T-helper 17 cell (primary cell): ENCODE data around the gene L3MBTL1. TPM values are rescaled to one million over a fixed set of nuclear protein-coding genes. Genes with fewer than 3 reads are reported as not detected.
"Not testable (repeated sequence)": the region's sequence is repeated elsewhere in the genome, so short reads cannot be mapped to it uniquely, and the experiment has no call there.

Experiments
- ATAC-seq: fragments of 150-1000 bp; cut with Tn5 transposase; 2 replicates; pipeline ENCODE4 v1.10.0; 2021; ENCODE audit warnings: mild to moderate bottlenecking, moderate library complexity
- DNase-seq, 3 donors: peaks; one replicate each; pipeline versions ENCODE4 v3.0.0 to v3.0.0-alpha.2; 2020 to 2021
- H3K9me3 ChIP-seq: one replicate; pipeline ENCODE4 v1.7.0; 2013; ENCODE audit warnings: low read length, mild to moderate bottlenecking; ENCODE audit not compliant: control insufficient read depth, poor library complexity, severe bottlenecking
- H3K27ac Mint-ChIP-seq: one replicate; pipeline ENCODE4 v1.8.0; 2022; ENCODE audit warnings: mild to moderate bottlenecking, moderate library complexity, mixed read lengths
- H3K27me3 Mint-ChIP-seq: one replicate; pipeline ENCODE4 v1.8.0; 2022; ENCODE audit warnings: mixed read lengths
- H3K36me3 Mint-ChIP-seq: one replicate; pipeline ENCODE4 v1.8.0; 2022; ENCODE audit warnings: low read depth, mixed read lengths
- H3K4me1 Mint-ChIP-seq: one replicate; pipeline ENCODE4 v1.8.0; 2022; ENCODE audit warnings: mild to moderate bottlenecking, mixed read lengths
- H3K4me3 Mint-ChIP-seq: one replicate; pipeline ENCODE4 v1.8.0; 2022; ENCODE audit warnings: mild to moderate bottlenecking, moderate library complexity, mixed read lengths
- total RNA-seq, 4 donors: library from RNA in 2 of 4; stranded (reverse) in 2 of 4; gene quantifications; one replicate each; pipeline ENCODE4 v1.2.3 and lab custom pipeline; 2022 to 2026

Gene L3MBTL1
- total RNA-seq, 2 donors from 2014 or later: 9.9 to 11.6 TPM

GRCh38 chr20:43583982-43584432 lies 76.5 kb downstream of the L3MBTL1 start:
- Mint-ChIP-seq H3K4me1 (no peaks in the 10 kb centered on the region), H3K27me3 (peaks cover 16% of the 10 kb centered on the region), H3K36me3 (no peaks in the 10 kb centered on the region), H3K27ac (no peak overlapping the region), H3K4me3 (no peak overlapping the region)
- no peaks in the 10 kb centered on the region for H3K9me3 ChIP-seq
- ATAC-seq (no peak), DNase-seq (no peak)

DNA sequence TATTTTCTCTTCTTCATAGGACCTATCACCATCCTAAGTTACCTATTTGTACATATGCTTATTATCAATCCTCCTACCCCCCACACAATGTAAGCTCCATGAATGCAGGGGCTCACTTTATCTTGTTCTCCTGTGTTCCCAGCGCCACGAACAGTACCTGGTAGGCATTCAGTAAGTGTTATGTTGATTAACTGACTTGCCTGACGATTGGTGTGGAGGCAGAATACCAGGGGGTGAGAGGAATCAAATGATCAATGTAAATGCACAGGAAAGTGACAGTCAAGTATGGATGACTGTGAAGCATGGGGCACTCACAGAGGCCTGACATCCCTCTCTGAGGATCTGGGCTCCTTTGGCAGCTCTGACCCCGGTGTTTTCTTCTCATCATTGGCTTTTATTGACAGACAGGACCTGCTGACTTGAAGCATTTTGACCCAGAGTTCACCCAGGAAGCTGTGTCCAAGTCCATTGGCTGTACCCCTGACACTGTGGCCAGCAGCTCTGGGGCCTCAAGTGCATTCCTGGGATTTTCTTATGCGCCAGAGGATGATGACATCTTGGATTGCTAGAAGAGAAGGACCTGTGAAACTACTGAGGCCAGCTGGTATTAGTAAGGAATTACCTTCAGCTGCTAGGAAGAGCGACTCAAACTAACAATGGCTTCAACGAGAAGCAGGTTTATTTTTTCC lies 77.1 kb downstream of the L3MBTL1 start:
- Mint-ChIP-seq H3K4me1 (no peaks in the 10 kb centered on the region), H3K27me3 (peaks cover 16% of the 10 kb centered on the region), H3K36me3 (no peaks in the 10 kb centered on the region), H3K27ac (no peak overlapping the region), H3K4me3 (no peak overlapping the region)
- H3K9me3 ChIP-seq: no peaks in the 10 kb centered on the region
- ATAC-seq (no peak), DNase-seq (no peak)

DNA sequence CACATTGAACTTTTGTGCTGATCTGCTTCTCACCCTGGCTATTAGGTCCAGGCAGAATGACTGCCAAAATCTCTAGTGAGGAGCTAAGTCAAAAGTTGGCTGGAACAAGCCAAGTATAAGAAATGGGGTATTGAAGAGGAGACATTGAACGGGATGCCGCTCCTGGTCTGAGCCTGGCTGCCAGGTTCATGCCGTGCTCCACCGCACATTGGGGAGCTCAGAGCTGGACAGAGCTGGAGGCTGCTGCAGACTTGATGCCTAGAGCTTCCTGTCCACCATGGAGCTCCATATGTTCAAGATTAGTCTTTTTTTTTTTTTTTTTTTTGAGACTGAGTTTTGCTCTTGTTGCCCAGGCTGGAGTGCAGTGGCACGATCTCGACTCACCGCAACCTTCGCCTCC lies 79.1 kb downstream of the L3MBTL1 start:
- Mint-ChIP-seq H3K36me3 (no peaks in the 10 kb centered on the region), H3K4me3 (no peak overlapping the region), H3K27me3 (peaks cover 16% of the 10 kb centered on the region), H3K4me1 (peaks cover 18% of the 10 kb centered on the region), H3K27ac (no peak overlapping the region)
- DNase-seq (no peak), ATAC-seq (no peak)
- no peaks in the 10 kb centered on the region for H3K9me3 ChIP-seq

GRCh38 chr20:43588526-43588925 lies 81.0 kb downstream of the L3MBTL1 start:
- not testable (repeated sequence) for DNase-seq, H3K9me3 ChIP-seq, ATAC-seq, H3K36me3 Mint-ChIP-seq, H3K27ac Mint-ChIP-seq, H3K4me3 Mint-ChIP-seq
- Mint-ChIP-seq H3K27me3 (peaks cover 16% of the 10 kb centered on the region), H3K4me1 (peaks cover 18% of the 10 kb centered on the region)

- peak overlapping the region; percentile 95 for H3K4me3 Mint-ChIP-seq
- H3K9me3 ChIP-seq: no peaks in the 10 kb centered on the region
- DNase-seq (no peak), ATAC-seq (no peak)
- H3K27ac Mint-ChIP-seq: peak overlapping the region; percentile 94
- H3K27me3 Mint-ChIP-seq: peaks cover 6% of the 10 kb centered on the region
- no peaks in the 10 kb centered on the region for H3K36me3 Mint-ChIP-seq
- peaks cover 18% of the 10 kb centered on the region for H3K4me1 Mint-ChIP-seq
These were observed 82.5 kb downstream of the L3MBTL1 start for GRCh38 chr20:43590036-43590391.

DNA sequence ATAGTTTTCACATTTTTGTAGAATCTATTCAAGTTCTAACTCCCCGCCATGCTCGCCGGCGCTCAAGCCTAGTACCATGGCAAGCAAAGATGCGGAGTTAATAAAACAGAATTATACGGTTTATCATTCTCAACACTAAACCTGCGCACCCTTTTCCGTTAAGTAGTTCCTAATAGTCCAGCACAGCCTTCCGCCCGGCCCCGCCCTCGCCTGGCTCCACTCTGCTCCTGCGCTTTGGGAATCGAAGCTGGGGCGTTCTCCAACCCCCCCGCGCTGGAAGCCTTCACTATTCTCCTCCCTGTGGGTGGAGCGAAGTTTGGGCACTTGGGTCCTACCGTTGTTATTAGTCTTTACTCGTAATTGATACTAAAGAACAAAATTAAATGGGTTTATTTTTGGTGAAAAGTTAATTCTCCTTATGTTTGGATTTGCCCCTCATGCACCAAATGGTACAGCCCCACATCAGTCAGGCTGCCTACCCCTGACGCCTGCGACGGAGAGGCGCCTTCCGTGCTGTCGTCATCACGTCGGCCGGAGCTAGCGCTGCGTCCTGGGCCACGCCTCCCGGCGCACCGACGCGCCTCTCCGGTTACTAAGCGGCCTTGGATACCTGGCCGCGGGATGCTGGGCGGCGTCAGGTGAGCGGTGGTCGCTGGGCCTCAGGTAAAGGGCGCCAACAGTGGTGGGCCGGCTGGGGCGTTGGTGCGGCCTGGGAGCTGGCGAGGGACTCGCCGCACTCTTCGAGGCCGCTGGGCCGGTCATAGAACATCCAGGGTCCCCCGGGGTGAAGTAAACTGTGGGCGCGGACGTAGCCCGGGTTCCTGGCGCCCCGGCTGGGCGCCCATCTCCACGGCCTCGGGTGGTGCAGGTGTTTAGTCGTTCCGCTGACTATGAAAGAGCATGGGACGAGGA lies 83.2 kb downstream of the L3MBTL1 start, which contains the start of gene IFT52:
IFT52 (plus strand) TSS at position 546 of the 912 bp plus-strand sequence. CDS start 3,762 bp downstream, outside the sequence.
- Mint-ChIP-seq H3K4me1 (peaks cover 18% of the 10 kb centered on the region), H3K36me3 (no peaks in the 10 kb centered on the region), H3K27me3 (peaks cover 6% of the 10 kb centered on the region), H3K27ac (peak within 1 kb of the TSS; percentile 94), H3K4me3 (peak within 1 kb of the TSS; percentile 95)
- ATAC-seq: peak; percentile 98
- H3K9me3 ChIP-seq: no peaks in the 10 kb centered on the region
- peak; percentile 75 to 80 (median 76) for DNase-seq

Other genes starting within 250 kb of the L3MBTL1 start
- gene SRSF6, start 49.8 kb upstream of the L3MBTL1 start, total RNA-seq: 100 to 1,000 TPM; 257 to 285 TPM
- 1 to 10 TPM in 1 of 2 donors, under 1 TPM in 1; 0.52 to 1.7 TPM for gene SGK2, start 51.3 kb downstream of the L3MBTL1 start, total RNA-seq
- gene IFT52, start 83.2 kb downstream of the L3MBTL1 start, total RNA-seq: 10 to 100 TPM; 13.6 to 15.5 TPM
- 1 to 10 TPM in 1 of 2 donors, under 1 TPM in 1; 0.44 to 1.6 TPM for gene MYBL2, start 159.4 kb downstream of the L3MBTL1 start, total RNA-seq
- gene GTSF1L, start 219.3 kb downstream of the L3MBTL1 start, total RNA-seq: not detected